UCSD-AML1 (cell line): ENCODE measurements around the gene BUB1B.

ENCODE experiments used
- DNase-seq: peaks from one replicate; lab custom pipeline; 2025; ENCODE audit not compliant: unreplicated experiment; lab: John Stamatoyannopoulos, UW

The BUB1B gene

GRCh38 chr15:40252438-40253166 is 91.7 kb downstream of the BUB1B start:
- DNase-seq: no peak

DNA sequence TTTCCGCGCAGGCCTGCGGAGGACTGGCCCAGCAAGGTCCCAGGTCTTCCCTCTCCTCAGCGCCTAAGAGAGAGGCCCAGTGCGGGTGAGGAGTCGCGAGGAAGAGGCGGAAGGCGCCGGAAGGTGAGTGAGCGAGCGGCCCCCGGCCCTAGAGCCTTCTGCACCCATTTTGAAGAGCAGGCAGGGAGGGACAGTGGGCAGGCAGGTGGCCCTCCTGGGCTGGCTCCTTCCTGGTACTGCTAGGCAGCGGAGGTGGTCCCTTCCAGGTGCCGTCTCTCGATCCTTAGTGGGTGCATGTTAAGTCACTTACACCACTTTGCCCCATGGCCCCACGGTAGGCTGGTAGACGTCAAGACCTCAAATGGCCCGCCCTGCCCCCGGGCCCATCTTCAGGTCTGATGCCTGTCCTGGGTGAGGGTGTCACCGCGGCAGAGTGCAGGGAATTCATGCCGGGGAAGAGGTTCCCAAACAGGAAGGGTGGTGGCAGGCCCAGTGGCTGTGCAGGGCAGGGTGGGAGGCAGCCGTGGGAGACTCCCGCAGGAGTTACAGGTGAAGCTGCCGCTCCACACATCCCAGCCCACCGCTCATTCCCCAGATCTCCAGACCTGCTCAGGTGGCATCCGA is 92.4 kb downstream of the BUB1B start:
- no peak for DNase-seq

GRCh38 chr15:40254452-40254851 is 93.6 kb downstream of the BUB1B start:
- no peak for DNase-seq

DNA sequence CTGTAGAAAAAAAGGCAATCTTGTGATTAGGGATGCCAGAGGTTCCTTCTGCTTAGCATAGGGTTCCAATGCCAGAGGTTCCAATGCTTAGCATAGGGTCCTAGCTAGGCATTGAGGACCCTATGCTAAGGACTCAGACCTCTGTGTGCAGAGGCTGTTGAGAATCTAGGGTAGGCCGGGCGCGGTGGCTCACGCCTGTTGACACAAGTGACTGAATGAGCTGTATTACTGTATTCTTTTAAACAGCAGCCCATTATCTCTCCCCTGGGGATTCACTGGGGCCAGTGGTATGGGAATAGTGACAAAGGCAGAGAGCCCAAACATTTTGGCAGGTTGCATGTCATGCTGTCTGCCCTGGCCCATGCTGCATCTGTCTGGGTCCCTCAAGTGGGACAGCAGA is 94.2 kb downstream of the BUB1B start:
- DNase-seq: no peak

- no peak for DNase-seq
Measured at GRCh38 chr15:40256638-40257235, 95.9 kb downstream of the BUB1B start.

- DNase-seq: no peak
Measured at GRCh38 chr15:40257656-40258450, 97.0 kb downstream of the BUB1B start.

- no peak for DNase-seq
Measured at GRCh38 chr15:40258544-40258943, 97.7 kb downstream of the BUB1B start.

DNA sequence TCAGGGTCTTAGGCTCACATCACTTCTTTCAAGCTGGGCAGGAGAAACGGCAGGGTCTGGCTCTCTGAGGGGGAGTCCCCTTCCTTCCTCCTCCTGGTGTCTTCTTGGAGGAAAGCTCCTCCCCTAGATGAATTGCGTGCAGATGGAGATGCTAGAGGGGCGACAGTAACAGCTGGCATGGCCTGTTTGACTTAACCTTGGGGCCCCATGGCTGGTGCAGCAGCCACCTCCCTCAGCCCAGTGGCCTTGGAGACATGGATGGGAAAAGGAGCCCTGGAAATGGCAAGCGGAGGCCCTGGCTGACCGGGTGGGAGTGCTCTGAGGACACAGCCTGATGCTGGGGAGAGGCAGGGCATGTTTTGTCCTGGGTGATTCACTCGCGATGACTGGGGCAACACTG is 98.2 kb downstream of the BUB1B start:
- no peak for DNase-seq

GRCh38 chr15:40263024-40263754 is 102.3 kb downstream of the BUB1B start:
- no peak for DNase-seq

GRCh38 chr15:40264321-40265153 is 103.7 kb downstream of the BUB1B start:
- DNase-seq: no peak

DNA sequence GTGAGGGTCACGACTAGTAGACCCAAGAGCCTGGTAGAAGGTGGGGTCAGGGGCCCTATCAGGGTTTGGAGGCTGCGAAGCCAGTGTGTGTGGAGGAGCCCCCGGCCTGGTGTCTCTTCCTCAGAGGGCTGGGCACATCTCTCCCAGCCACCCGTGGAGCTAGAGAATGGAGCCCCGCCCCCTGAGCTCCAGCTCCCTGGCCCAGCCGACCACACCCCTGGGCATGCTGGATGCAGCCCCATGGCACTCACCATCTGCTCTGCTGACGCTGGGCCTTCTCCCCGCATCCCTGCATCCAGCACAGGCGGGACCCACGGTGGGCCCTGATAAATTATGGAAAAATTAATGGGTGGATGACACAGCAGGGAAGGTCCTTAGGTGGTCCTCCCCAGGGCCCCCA is 104.5 kb downstream of the BUB1B start:
- no peak for DNase-seq

DNA sequence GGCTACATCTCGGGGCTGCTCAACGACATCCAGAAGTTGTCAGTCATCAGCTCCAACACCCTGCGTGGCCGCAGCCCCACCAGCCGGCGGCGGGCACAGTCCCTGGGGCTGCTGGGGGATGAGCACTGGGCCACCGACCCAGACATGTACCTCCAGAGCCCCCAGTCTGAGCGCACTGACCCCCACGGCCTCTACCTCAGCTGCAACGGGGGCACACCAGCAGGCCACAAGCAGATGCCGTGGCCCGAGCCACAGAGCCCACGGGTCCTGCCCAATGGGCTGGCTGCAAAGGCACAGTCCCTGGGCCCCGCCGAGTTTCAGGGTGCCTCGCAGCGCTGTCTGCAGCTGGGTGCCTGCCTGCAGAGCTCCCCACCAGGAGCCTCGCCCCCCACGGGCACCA is 105.0 kb downstream of the BUB1B start:
- DNase-seq: no peak

DNA sequence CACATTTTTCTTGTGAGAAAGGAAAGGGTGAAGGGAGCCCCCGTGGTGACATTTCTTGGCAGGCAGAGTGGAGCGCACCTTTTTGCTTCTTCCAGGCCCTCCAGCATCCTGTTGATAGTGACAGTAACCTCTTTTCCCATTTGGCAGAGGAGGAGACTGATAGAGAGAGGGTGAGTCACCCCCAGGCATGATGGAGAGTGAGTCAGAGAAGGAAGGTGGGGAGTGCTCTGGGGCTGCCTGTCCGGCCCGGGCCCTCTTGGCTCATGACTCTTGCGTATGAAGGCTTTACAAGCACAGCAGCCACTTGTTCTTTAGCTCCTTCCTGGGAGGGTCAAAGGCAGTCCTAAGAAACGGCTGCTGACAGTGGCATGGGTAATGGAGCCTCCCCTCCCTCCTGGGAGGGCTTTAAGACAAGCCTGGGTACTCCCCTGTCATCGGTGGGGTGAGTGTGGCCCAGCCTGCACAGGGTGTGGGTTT is 106.0 kb downstream of the BUB1B start:
- DNase-seq: peak; percentile 40

- no peak for DNase-seq
Measured at GRCh38 chr15:40267670-40268069, 106.8 kb downstream of the BUB1B start.

GRCh38 chr15:40269604-40270003 is 108.7 kb downstream of the BUB1B start:
- DNase-seq: no peak

GRCh38 chr15:40270246-40270995 is 109.6 kb downstream of the BUB1B start:
- no peak for DNase-seq
